ENCODE data around the gene SCOC. TPM values are rescaled to one million over a fixed set of nuclear protein-coding genes. Genes with fewer than 3 reads are reported as not detected.

Gene SCOC
- total and polyA plus RNA-seq, 9 of the 15 experiments (the other 6 are each of a cell fraction or from before 2014, with no cell fraction given), result 16.8 to 110 (median 46.7) TPM

DNA sequence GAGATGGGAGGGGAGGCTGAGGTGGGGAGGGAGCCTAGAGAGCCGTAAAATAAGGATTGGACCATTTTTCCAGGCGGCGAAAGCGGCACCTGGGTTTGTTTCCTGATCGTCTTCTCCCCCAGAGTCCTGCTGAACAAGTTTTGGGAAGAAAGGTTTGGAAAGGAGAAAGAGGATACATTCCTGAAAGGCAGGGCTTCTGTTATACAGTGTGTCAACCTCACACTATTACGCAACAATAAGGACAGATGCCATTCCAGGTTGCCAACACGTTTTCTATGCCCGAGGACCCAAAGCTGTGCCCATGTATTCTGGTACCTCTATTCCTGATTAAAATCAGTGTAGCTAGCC is 658 bp downstream of the SCOC start:
- BruUV-seq (replicated peaks), result no TSS peak
- ChIA-PET POLR2A (interaction anchor here (1.1 to 2.0 kb wide), 4 partner anchors 9 to 53 kb away, joined by 4 to 6 read pairs (median 5); partner anchors contain the start of gene CLGN), CTCF (ENCODE audit: low intra/inter-chr PET ratio) (no interaction called here)
- H3K9me1 ChIP-seq (ENCODE audit: control insufficient read depth, insufficient read depth, low read length), result no peaks in the 10 kb centered on the region
- no peaks in the 10 kb centered on the region for H4K20me1 ChIP-seq (replicated peaks; ENCODE audit: control insufficient read depth, insufficient read depth, low read length)
- H3K4me1 ChIP-seq (replicated peaks in 1 of 2; ENCODE audit: control insufficient read depth in 2 of 2, insufficient read depth in 2 of 2, low read length in 2 of 2), result peaks cover 6 to 7% of the 10 kb centered on the region in 2 experiments; a peak in 3 of 5 replicates
- in situ Hi-C loops (cut with MboI) (loop anchor here (25.0 kb wide), 1 partner anchor 488 kb away; no protein-coding TSS in a partner anchor), intact Hi-C loops (cut with micrococcal nuclease) (loop anchor here (5.0 kb wide), 2 partner anchors 123 to 148 kb away; partner anchors contain the start of genes ELMOD2 and MGAT4D)
- H3K4me2 ChIP-seq (ENCODE audit: insufficient read depth, low read length), result peak overlapping the region; percentile 89
- peak overlapping the region; percentile 72 to 97 for H3K9ac ChIP-seq (ENCODE audit: insufficient read depth in 1 of 2, low read depth in 2 of 2, low read length in 2 of 2)
- no peaks in the 10 kb centered on the region for H3K9me3 ChIP-seq (replicated peaks; ENCODE audit: control insufficient read depth, insufficient read depth, low read depth, low read length)
- H3K79me2 ChIP-seq (ENCODE audit: control insufficient read depth, insufficient read depth, low read length), result peaks cover 48% of the 10 kb centered on the region
- H3K27me3 ChIP-seq (ENCODE audit: control insufficient read depth in 2 of 2, insufficient read depth in 2 of 2, low read length in 2 of 2), result no peaks in the 10 kb centered on the region
- peak overlapping the region; percentile 67; the same call in 2 of the 3 replicates for H3K27ac ChIP-seq (ENCODE audit: extremely low read depth, low read depth, low read length)
- WGBS (ENCODE audit: insufficient coverage, low coverage, missing lambda C conversion rate), result 6% methylated on average over 8 of the region's 8 CpGs
- FAIRE-seq, result no peak
- H3K4me3 ChIP-seq, result peak overlapping the region; percentile 89
- DNase-seq (ENCODE audit: extremely low read depth in 1 of 4, low spot score in 3 of 4), result no peak
- H2AFZ ChIP-seq (ENCODE audit: low read depth, low read length), result peak overlapping the region; percentile 86
- ATAC-seq, result no peak
- H3K36me3 ChIP-seq (ENCODE audit: control insufficient read depth, insufficient read depth, low read length), result peaks cover 2% of the 10 kb centered on the region; the same call in 1 of the 3 replicates
- TF ChIP-seq, protein P1, sequence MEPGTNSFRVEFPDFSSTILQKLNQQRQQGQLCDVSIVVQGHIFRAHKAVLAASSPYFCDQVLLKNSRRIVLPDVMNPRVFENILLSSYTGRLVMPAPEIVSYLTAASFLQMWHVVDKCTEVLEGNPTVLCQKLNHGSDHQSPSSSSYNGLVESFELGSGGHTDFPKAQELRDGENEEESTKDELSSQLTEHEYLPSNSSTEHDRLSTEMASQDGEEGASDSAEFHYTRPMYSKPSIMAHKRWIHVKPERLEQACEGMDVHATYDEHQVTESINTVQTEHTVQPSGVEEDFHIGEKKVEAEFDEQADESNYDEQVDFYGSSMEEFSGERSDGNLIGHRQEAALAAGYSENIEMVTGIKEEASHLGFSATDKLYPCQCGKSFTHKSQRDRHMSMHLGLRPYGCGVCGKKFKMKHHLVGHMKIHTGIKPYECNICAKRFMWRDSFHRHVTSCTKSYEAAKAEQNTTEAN (CRISPR knock-in tag; IDR thresholded peaks at IDR 0.05), result no peak
- TF ChIP-seq EP400 (IDR thresholded peaks at IDR 0.05) (no peak), CEBPG (CRISPR knock-in tag; IDR thresholded peaks at IDR 0.05) (peak; percentile 67; the same call in 1 of the 2 replicates), CEBPG (tag; conservative IDR thresholded peaks at IDR 0.05 in 1 of 2, IDR thresholded peaks at IDR 0.05 in 1 of 2) (peak; percentile 85 to 99), ATF3 (IDR thresholded peaks at IDR 0.05) (0 out of 2 replicates have a peak, but pooled peaks have one; percentile 20), ATF3 (CRISPR knock-in tag; conservative IDR thresholded peaks at IDR 0.05) (no peak), ZFP1 (CRISPR knock-in tag; IDR thresholded peaks at IDR 0.05) (no peak), IRF9 (tag; IDR thresholded peaks at IDR 0.05) (peak; percentile 71), ZNF174 (CRISPR knock-in tag; IDR thresholded peaks at IDR 0.05) (no peak), BCL6 (CRISPR knock-in tag; IDR thresholded peaks at IDR 0.05) (no peak), MAZ (CRISPR knock-in tag; conservative IDR thresholded peaks at IDR 0.05 in 1 of 2, IDR thresholded peaks at IDR 0.05 in 1 of 2) (no peak), ZNF41 (CRISPR knock-in tag; conservative IDR thresholded peaks at IDR 0.05) (no peak), ETS2 (tag; IDR thresholded peaks at IDR 0.05; ENCODE audit: borderline replicate concordance, poor library complexity, severe bottlenecking) (no peak), NR1H2 (CRISPR knock-in tag; IDR thresholded peaks at IDR 0.05) (no peak), CEBPB (tag; IDR thresholded peaks at IDR 0.05) (peak; percentile 97), ELF4 (CRISPR knock-in tag; IDR thresholded peaks at IDR 0.05) (no peak), MCM3 (IDR thresholded peaks at IDR 0.05) (no peak)
- TF ChIP-seq, protein P2, sequence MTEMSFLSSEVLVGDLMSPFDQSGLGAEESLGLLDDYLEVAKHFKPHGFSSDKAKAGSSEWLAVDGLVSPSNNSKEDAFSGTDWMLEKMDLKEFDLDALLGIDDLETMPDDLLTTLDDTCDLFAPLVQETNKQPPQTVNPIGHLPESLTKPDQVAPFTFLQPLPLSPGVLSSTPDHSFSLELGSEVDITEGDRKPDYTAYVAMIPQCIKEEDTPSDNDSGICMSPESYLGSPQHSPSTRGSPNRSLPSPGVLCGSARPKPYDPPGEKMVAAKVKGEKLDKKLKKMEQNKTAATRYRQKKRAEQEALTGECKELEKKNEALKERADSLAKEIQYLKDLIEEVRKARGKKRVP (CRISPR knock-in tag; IDR thresholded peaks at IDR 0.05), result no peak
